Retina (tissue), 1 donor: ENCODE results near the gene CDRT4.
"Not testable (repeated sequence)": the region's sequence is repeated elsewhere in the genome, so short reads cannot be mapped to it uniquely, and the experiment has no call there.

Experiments used
- DNase-seq: peaks from one replicate; pipeline ENCODE4 v3.0.0-alpha.2; 2016

Gene CDRT4

GRCh38 chr17:15467592-15467991 lies at the start of gene CDRT4:
Gene CDRT4 (minus strand): TSS chr17:15467621. CDS start chr17:15440238, 27,383 bp downstream.
- no peak for DNase-seq

- no peak for DNase-seq
Measured at GRCh38 chr17:15516150-15516549, 48.7 kb upstream of the CDRT4 start.

GRCh38 chr17:15514469-15514868 lies 47.0 kb upstream of the CDRT4 start:
- DNase-seq = no peak

GRCh38 chr17:15513856-15514459 lies 46.5 kb upstream of the CDRT4 start:
- no peak for DNase-seq

GRCh38 chr17:15513058-15513791 lies 45.8 kb upstream of the CDRT4 start:
- no peak for DNase-seq

- no peak for DNase-seq
Measured at GRCh38 chr17:15512071-15512709, 44.8 kb upstream of the CDRT4 start.

GRCh38 chr17:15511142-15511541 lies 43.7 kb upstream of the CDRT4 start:
- DNase-seq = no peak

GRCh38 chr17:15510361-15510760 lies 42.9 kb upstream of the CDRT4 start:
- no peak for DNase-seq

- DNase-seq = no peak
Measured at GRCh38 chr17:15509095-15509494, 41.7 kb upstream of the CDRT4 start.

- no peak for DNase-seq
Measured at GRCh38 chr17:15508466-15508865, 41.0 kb upstream of the CDRT4 start.

- no peak for DNase-seq
Measured at GRCh38 chr17:15507896-15508295, 40.5 kb upstream of the CDRT4 start.

GRCh38 chr17:15507001-15507400 lies 39.6 kb upstream of the CDRT4 start:
- DNase-seq = no peak

GRCh38 chr17:15505708-15506107 lies 38.3 kb upstream of the CDRT4 start:
- not testable (repeated sequence) for DNase-seq

- no peak for DNase-seq
Measured at GRCh38 chr17:15503731-15504130, 36.3 kb upstream of the CDRT4 start.

GRCh38 chr17:15502369-15503112 lies 35.1 kb upstream of the CDRT4 start:
- peak; percentile 76 for DNase-seq

- no peak for DNase-seq
Measured at GRCh38 chr17:15501793-15502192, 34.4 kb upstream of the CDRT4 start.

- no peak for DNase-seq
Measured at GRCh38 chr17:15501282-15501681, 33.9 kb upstream of the CDRT4 start.

- no peak for DNase-seq
Measured at GRCh38 chr17:15498107-15498506, 30.7 kb upstream of the CDRT4 start.

- no peak for DNase-seq
Measured at GRCh38 chr17:15496735-15497670, 29.6 kb upstream of the CDRT4 start.

- no peak for DNase-seq
Measured at GRCh38 chr17:15494821-15495220, 27.4 kb upstream of the CDRT4 start.

GRCh38 chr17:15493693-15494035 lies 26.2 kb upstream of the CDRT4 start:
- no peak for DNase-seq
